ENCODE data around the gene ARAF.

The ARAF gene

DNA sequence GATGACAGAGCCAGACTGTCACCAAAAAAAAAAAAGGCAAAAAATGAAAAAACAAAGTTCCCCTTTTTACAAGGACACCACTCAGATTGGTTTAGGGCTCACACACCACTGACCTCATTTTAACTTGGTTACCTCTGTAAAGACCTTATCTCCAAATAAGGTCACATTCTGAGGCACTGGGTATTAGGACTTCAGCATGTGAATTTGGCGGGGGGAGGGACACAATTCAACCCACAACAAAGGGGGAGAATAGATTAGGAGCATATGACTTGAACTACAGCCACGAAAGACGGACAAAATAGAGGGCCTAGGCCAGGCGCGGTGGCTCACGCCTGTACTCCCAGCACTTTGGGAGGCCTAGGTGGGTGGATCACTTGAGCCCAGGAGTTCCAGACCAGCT is 31.0 kb upstream of the ARAF start:
- Histone ChIP-seq H3K27ac (no peak overlapping the region), H4K20me1 (no peaks in the 10 kb centered on the region), H3K36me3 (no peaks in the 10 kb centered on the region), H3K9ac (no peak overlapping the region), H3K4me2 (no peak overlapping the region), H3K4me1 (no peaks in the 10 kb centered on the region), H3K4me3 (no peak overlapping the region), H3K27me3 (no peaks in the 10 kb centered on the region; the same call in 1 of the 2 replicates), H3K9me3 (no peaks in the 10 kb centered on the region)
- no peak for TF ChIP-seq Cebpa-rat (IDR thresholded peaks at IDR 0.05)

GRCh38 chrX:47539860-47540259 is 21.1 kb upstream of the ARAF start:
- no peak for TF ChIP-seq Cebpa-rat (IDR thresholded peaks at IDR 0.05)

DNA sequence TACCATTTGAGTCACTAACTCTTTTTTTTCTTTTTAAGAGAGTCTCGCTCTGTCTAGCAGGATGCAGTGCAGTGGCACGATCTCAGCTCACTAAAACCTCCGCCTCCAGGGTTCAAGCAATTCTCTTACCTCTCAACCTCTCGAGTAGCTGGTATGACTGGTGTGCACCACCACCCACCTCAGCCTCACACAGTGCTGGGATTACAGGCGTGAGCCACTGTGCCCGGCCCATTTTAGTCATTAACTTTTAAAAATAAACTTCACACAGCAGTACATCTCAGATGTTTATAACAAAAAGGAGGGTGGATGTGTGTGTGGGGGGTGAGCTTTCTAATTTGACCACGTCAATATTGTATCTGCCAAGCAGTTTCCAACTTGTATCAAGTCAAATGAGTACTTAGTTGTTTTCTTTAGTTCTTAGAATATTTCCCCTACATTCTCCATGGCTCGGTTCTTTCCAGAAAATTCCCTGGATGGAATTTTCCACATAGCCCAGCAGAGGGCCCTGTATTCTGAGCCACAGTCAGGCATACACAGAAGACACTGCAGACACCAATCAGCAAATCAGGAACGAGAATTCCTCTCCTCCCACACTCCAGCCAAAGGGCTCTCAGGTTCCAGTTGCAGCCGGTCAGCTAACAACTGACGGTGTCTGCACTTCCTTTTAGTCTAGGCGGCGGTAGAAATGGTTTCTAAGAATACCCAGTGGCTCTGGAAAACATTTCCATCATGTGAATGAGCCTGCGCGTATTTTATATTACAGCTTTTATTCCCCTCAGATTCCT is 20.1 kb upstream of the ARAF start:
- Histone ChIP-seq H3K4me1 (no peaks in the 10 kb centered on the region), H3K27ac (no peak overlapping the region), H3K9me3 (no peaks in the 10 kb centered on the region), H3K4me2 (no peak overlapping the region), H3K9ac (no peak overlapping the region), H3K27me3 (peaks cover 21% of the 10 kb centered on the region; the same call in 1 of the 2 replicates), H3K4me3 (no peak overlapping the region), H4K20me1 (no peaks in the 10 kb centered on the region), H3K36me3 (no peaks in the 10 kb centered on the region)
- no peak for TF ChIP-seq Cebpa-rat (IDR thresholded peaks at IDR 0.05)

More at GRCh38 chrX:47539860-47540259, 21.1 kb upstream of the ARAF start:
- Histone ChIP-seq H3K4me2 (no peak overlapping the region), H3K9ac (no peak overlapping the region), H3K36me3 (no peaks in the 10 kb centered on the region), H3K9me3 (no peaks in the 10 kb centered on the region), H4K20me1 (no peaks in the 10 kb centered on the region), H3K4me3 (no peak overlapping the region), H3K4me1 (no peaks in the 10 kb centered on the region), H3K27me3 (peaks cover 19% of the 10 kb centered on the region; the same call in 1 of the 2 replicates), H3K27ac (no peak overlapping the region)

DNA sequence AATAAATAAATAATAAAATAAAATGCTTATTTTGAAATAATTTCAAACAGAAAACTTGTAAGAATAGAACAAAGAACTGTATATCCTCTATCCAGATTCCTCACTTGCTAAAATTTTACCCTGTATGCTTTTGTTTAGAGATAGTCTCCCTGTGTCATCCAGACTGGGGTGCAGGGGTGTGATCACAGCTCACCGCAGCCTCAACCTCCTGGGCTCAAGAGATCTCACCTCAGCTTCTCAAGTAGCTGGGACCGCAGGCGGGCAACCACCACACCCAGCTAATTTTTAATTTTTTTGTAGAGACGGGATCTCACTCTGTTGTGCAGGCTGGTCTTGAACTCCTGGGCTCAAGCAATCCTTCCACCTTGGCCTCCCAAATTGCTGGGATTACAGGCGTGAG is 17.5 kb upstream of the ARAF start:
- Histone ChIP-seq H3K4me2 (no peak overlapping the region), H3K4me1 (no peaks in the 10 kb centered on the region), H3K36me3 (no peaks in the 10 kb centered on the region), H3K4me3 (no peak overlapping the region), H3K27me3 (peaks cover 25% of the 10 kb centered on the region), H3K27ac (no peak overlapping the region), H3K9me3 (no peaks in the 10 kb centered on the region), H4K20me1 (no peaks in the 10 kb centered on the region), H3K9ac (no peak overlapping the region)
- no peak for TF ChIP-seq Cebpa-rat (IDR thresholded peaks at IDR 0.05)

GRCh38 chrX:47556045-47556623 is 4.9 kb upstream of the ARAF start:
- Histone ChIP-seq H3K27ac (no peak overlapping the region), H3K4me2 (peak overlapping the region; percentile 6; the same call in 1 of the 2 replicates), H4K20me1 (no peaks in the 10 kb centered on the region), H3K27me3 (peaks cover 35% of the 10 kb centered on the region; the same call in 1 of the 2 replicates), H3K9me3 (no peaks in the 10 kb centered on the region), H3K4me3 (no peak overlapping the region; the same call in 1 of the 2 replicates), H3K9ac (no peak overlapping the region), H3K4me1 (no peaks in the 10 kb centered on the region), H3K36me3 (no peaks in the 10 kb centered on the region)
- TF ChIP-seq Cebpa-rat (IDR thresholded peaks at IDR 0.05): no peak

GRCh38 chrX:47558436-47558835 is 2.6 kb upstream of the ARAF start:
- Histone ChIP-seq H3K9me3 (no peaks in the 10 kb centered on the region), H4K20me1 (peaks cover 20% of the 10 kb centered on the region), H3K27me3 (peaks cover 28% of the 10 kb centered on the region; the same call in 1 of the 2 replicates), H3K27ac (no peak overlapping the region), H3K9ac (no peak overlapping the region), H3K36me3 (peaks cover 8% of the 10 kb centered on the region), H3K4me3 (no peak overlapping the region), H3K4me1 (peaks cover 15% of the 10 kb centered on the region; the same call in 1 of the 2 replicates), H3K4me2 (no peak overlapping the region)
- no peak for TF ChIP-seq Cebpa-rat (IDR thresholded peaks at IDR 0.05)

- Histone ChIP-seq H3K36me3 (peaks cover 22% of the 10 kb centered on the region), H3K9ac (peak overlapping the region; percentile 83; the same call in 1 of the 2 replicates), H4K20me1 (peaks cover 40% of the 10 kb centered on the region), H3K9me3 (no peaks in the 10 kb centered on the region), H3K27ac (0 out of 2 replicates have a peak overlapping the region, but pooled peaks have one; percentile 36), H3K27me3 (peaks cover 24% of the 10 kb centered on the region; the same call in 1 of the 2 replicates), H3K4me3 (peak overlapping the region; percentile 68), H3K4me1 (peaks cover 24% of the 10 kb centered on the region; the same call in 1 of the 2 replicates), H3K4me2 (peak overlapping the region; percentile 69)
- TF ChIP-seq Cebpa-rat (IDR thresholded peaks at IDR 0.05): no peak
These were observed 649 bp upstream of the ARAF start for GRCh38 chrX:47560179-47560933.

GRCh38 chrX:47561659-47562151 is 700 bp downstream of the ARAF start:
- H3K4me1 ChIP-seq: peaks cover 31% of the 10 kb centered on the region

DNA sequence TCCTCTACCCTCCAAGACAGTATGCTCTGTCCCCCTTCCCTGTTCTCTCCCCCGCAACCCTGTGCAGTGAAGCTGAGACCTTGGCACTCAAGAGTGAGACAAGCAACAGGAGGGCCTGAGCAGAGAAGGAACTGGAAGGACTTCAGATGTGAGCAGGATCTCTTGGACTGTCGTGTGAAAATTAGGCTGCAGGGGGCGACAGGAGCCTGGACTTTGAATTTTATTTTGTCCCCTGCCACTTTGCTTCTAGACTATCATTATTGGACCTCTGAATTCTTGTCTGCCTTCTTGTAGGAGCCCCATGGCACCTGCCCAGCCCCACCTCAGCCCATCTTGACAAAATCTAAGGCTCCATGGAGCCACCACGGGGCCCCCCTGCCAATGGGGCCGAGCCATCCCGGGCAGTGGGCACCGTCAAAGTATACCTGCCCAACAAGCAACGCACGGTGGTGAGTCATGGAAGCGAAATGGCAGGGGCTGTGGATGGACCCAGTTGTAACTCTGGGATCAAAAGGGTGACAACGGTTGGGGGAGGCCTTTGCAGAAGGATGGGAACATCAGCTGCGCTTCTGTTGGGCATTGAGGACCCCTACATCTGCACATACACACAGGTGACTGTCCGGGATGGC is 1.7 kb downstream of the ARAF start:
- TF ChIP-seq Cebpa-rat (IDR thresholded peaks at IDR 0.05): no peak
- Histone ChIP-seq H4K20me1 (peaks cover 57% of the 10 kb centered on the region), H3K4me1 (peaks cover 41% of the 10 kb centered on the region), H3K27me3 (0 out of 2 replicates have a peak, but pooled peaks cover 10% of the 10 kb centered on the region), H3K27ac (no peak overlapping the region), H3K9me3 (no peaks in the 10 kb centered on the region), H3K4me2 (peak overlapping the region; percentile 68), H3K4me3 (no peak overlapping the region), H3K36me3 (peaks cover 23% of the 10 kb centered on the region), H3K9ac (no peak overlapping the region)

More at GRCh38 chrX:47561659-47562151, 700 bp downstream of the ARAF start:
- peaks cover 46% of the 10 kb centered on the region for H4K20me1 ChIP-seq
- H3K9me3 ChIP-seq: no peaks in the 10 kb centered on the region
- H3K27me3 ChIP-seq: peaks cover 15% of the 10 kb centered on the region; the same call in 1 of the 2 replicates
- H3K9ac ChIP-seq: peak overlapping the region; percentile 83
- H3K36me3 ChIP-seq: peaks cover 23% of the 10 kb centered on the region
- H3K4me2 ChIP-seq: peak overlapping the region; percentile 68
- H3K4me3 ChIP-seq: peak overlapping the region; percentile 68
- no peak for TF ChIP-seq Cebpa-rat (IDR thresholded peaks at IDR 0.05)
- H3K27ac ChIP-seq: peak overlapping the region; percentile 92; the same call in 1 of the 2 replicates
